HepG2 (cell line): ENCODE data around the gene UNC13D. TPM values are rescaled to one million over a fixed set of nuclear protein-coding genes. Genes with fewer than 3 reads are reported as not detected.

ENCODE experiments used
- ATF7-NPFF ChIP-seq: sonication (generic); formaldehyde crosslinking; IDR thresholded peaks from 2 replicates; pipeline ENCODE4 v1.8.1; 2023; ENCODE audit warnings: mild to moderate bottlenecking, low read depth, missing genetic modification reagents, moderate library complexity
- CSRNP1 ChIP-seq: sonication (generic); formaldehyde crosslinking; IDR thresholded peaks from 2 replicates; pipeline ENCODE4 v1.8.1; 2023; ENCODE audit warnings: mild to moderate bottlenecking, missing genetic modification reagents
- E2F2 ChIP-seq: sonication (generic); formaldehyde crosslinking; IDR thresholded peaks from 2 replicates; pipeline ENCODE4 v1.4.0; 2020; ENCODE audit warnings: missing genetic modification reagents, borderline replicate concordance
- FIP1L1 ChIP-seq: fragments of 200-400 bp; formaldehyde crosslinking; IDR thresholded peaks from 2 replicates; pipeline ENCODE4 v1.6.1; 2018; ENCODE audit warnings: low read depth, mild to moderate bottlenecking, low read length, moderate library complexity, borderline replicate concordance; ENCODE audit not compliant: insufficient read depth
- POLR2G ChIP-seq: fragments of 200-400 bp; formaldehyde crosslinking; IDR thresholded peaks from 2 replicates; pipeline ENCODE4 v1.6.1; 2018; ENCODE audit warnings: mild to moderate bottlenecking, low read depth, low read length, moderate library complexity
- RXRB ChIP-seq: IDR thresholded peaks from 2 replicates; pipeline ENCODE4 v1.6.1; 2016; ENCODE audit warnings: borderline replicate concordance, missing genetic modification reagents, missing compliant biosample characterization
- SRSF1 ChIP-seq: fragments of 200-400 bp; formaldehyde crosslinking; optimal IDR thresholded peaks from 2 replicates; pipeline ENCODE3; 2017; ENCODE audit warnings: mild to moderate bottlenecking, low read depth, low read length, moderate library complexity
- SRSF4 ChIP-seq: fragments of 200-400 bp; formaldehyde crosslinking; IDR thresholded peaks from one replicate; pipeline ENCODE4 v1.6.1; 2018; ENCODE audit warnings: mild to moderate bottlenecking, low read depth, low read length, moderate library complexity; ENCODE audit not compliant: poor library complexity, severe bottlenecking
- SRY ChIP-seq: sonication (generic); formaldehyde crosslinking; IDR thresholded peaks from 2 replicates; pipeline ENCODE4 v1.8.0; 2022; ENCODE audit warnings: mild to moderate bottlenecking, missing genetic modification reagents
- TP53 ChIP-seq: sonication (generic); formaldehyde crosslinking; conservative IDR thresholded peaks from 2 replicates; pipeline ENCODE4 v1.4.0; 2020; ENCODE audit warnings: missing genetic modification reagents
- ZBTB34 ChIP-seq: sonication (generic); formaldehyde crosslinking; IDR thresholded peaks from 2 replicates; pipeline ENCODE4 v1.8.0; 2022; ENCODE audit warnings: mild to moderate bottlenecking, missing genetic modification reagents
- ZBTB44 ChIP-seq: sonication (generic); formaldehyde crosslinking; IDR thresholded peaks from 2 replicates; pipeline ENCODE4 v1.4.0; 2020; ENCODE audit warnings: missing genetic modification reagents
- ZNF12 ChIP-seq: sonication (generic); formaldehyde crosslinking; IDR thresholded peaks from 2 replicates; pipeline ENCODE4 v1.5.0; 2020; ENCODE audit warnings: missing genetic modification reagents
- ZNF550 ChIP-seq: sonication (generic); formaldehyde crosslinking; IDR thresholded peaks from 2 replicates; pipeline ENCODE4 v1.4.0; 2020; ENCODE audit warnings: mild to moderate bottlenecking, missing genetic modification reagents, borderline replicate concordance
- ZNF781 ChIP-seq: sonication (generic); formaldehyde crosslinking; IDR thresholded peaks from 2 replicates; pipeline ENCODE4 v1.5.1; 2020; ENCODE audit warnings: borderline replicate concordance, mild to moderate bottlenecking, missing genetic modification reagents; ENCODE audit errors: not compliant biosample characterization
- ZNF784 ChIP-seq: sonication (generic); formaldehyde crosslinking; IDR thresholded peaks from 2 replicates; pipeline ENCODE4 v1.5.1; 2020; ENCODE audit warnings: missing genetic modification reagents, mild to moderate bottlenecking, borderline replicate concordance
- ZNF790 ChIP-seq: sonication (generic); formaldehyde crosslinking; IDR thresholded peaks from 2 replicates; pipeline ENCODE4 v1.8.0; 2022; ENCODE audit warnings: missing genetic modification reagents, mild to moderate bottlenecking, borderline replicate concordance
- ZNF878 ChIP-seq: sonication (generic); formaldehyde crosslinking; IDR thresholded peaks from 2 replicates; pipeline ENCODE4 v1.8.1; 2023; ENCODE audit warnings: mild to moderate bottlenecking, missing genetic modification reagents, moderate library complexity
- polyA plus RNA-seq, 8 experiments: library from polyadenylated mRNA; depleted of rRNA in 3 of 8; stranded (reverse) in 7 of 8; unstranded in 1 of 8; fragments of >200 nt; fragmentation: Illumina TruSeq in 4 of 8; extraction: Trizol in 4 of 8; gene quantifications; 2 replicates each; pipeline versions ENCODE4 v1.2.1 to v1.2.3, GENCODE V29; 2011 to 2016; ENCODE audit warnings: low read depth in 4 of 8, missing spikeins in 1 of 8, mixed read lengths in 1 of 8; ENCODE audit not compliant: insufficient read depth in 1 of 8
- total RNA-seq, 5 experiments: library from RNA; depleted of rRNA; stranded (reverse); fragments of >200 nt; fragmentation: Illumina TruSeq; extraction: Trizol; gene quantifications; 2 replicates each; pipeline ENCODE4 v1.2.3, GENCODE V29; 2016; ENCODE audit warnings: low read depth in 1 of 5

UNC13D gene
- total and polyA plus RNA-seq, 2 of the 13 experiments (the other 11 are each of a cell fraction or from before 2014, with no cell fraction given): 29.7 to 42.7 TPM

- 0 out of 2 replicates have a peak, but pooled peaks have one; percentile 59 for TF ChIP-seq ZNF784 (CRISPR knock-in tag)
- peak; percentile 19; the same call in 1 of the 2 replicates for TF ChIP-seq ZBTB44 (CRISPR knock-in tag)
- no peak for TF ChIP-seq ZNF12 (CRISPR knock-in tag)
- 0 out of 2 replicates have a peak, but pooled peaks have one; percentile 5 for TF ChIP-seq SRY (CRISPR knock-in tag)
- TF ChIP-seq TP53: peak; percentile 21; the same call in 1 of the 2 replicates
- no peak for TF ChIP-seq E2F2 (CRISPR knock-in tag)
- peak; percentile 15; the same call in 1 of the 2 replicates for TF ChIP-seq ZNF790 (CRISPR knock-in tag)
- TF ChIP-seq FIP1L1: peak; percentile 54; the same call in 1 of the 2 replicates
- TF ChIP-seq SRSF1: peak; percentile 23
- TF ChIP-seq ZNF781 (CRISPR knock-in tag): peak; percentile 56
- TF ChIP-seq POLR2G: peak; percentile 51
- TF ChIP-seq ATF7-NPFF (CRISPR knock-in tag): no peak
- peak; percentile 94 for TF ChIP-seq CSRNP1
- TF ChIP-seq ZNF550 (CRISPR knock-in tag): no peak
- 0 out of 2 replicates have a peak, but pooled peaks have one; percentile 18 for TF ChIP-seq RXRB (CRISPR knock-in tag)
- peak; percentile 17 for TF ChIP-seq SRSF4
- 0 out of 2 replicates have a peak, but pooled peaks have one; percentile 19 for TF ChIP-seq ZBTB34 (CRISPR knock-in tag)
- TF ChIP-seq ZNF878: peak; percentile 66; the same call in 1 of the 2 replicates
These were observed 32.9 kb upstream of the UNC13D start (continued) for GRCh38 chr17:75876938-75877751.
